Dedifferentiated amniotic fluid mesenchymal stem cell (primary cell): Measurements from ENCODE around the gene EHMT2.
A peak's percentile ranks its signal among the peaks of the same experiment; 100 is the strongest.
"Not testable (repeated sequence)": the region's sequence is repeated elsewhere in the genome, so short reads cannot be mapped to it uniquely, and the experiment has no call there.

Source experiments
- DNase-seq: peaks from one replicate; pipeline ENCODE4 v3.0.0-alpha.2; 2016; ENCODE audit errors: extremely low spot score

EHMT2 gene

GRCh38 chr6:31838968-31839367 is 58.5 kb downstream of the EHMT2 start:
- DNase-seq: no peak

- not testable (repeated sequence) for DNase-seq
Measured at GRCh38 chr6:31838114-31838553, 59.4 kb downstream of the EHMT2 start.

- DNase-seq: no peak
Measured at GRCh38 chr6:31837369-31838113, 60.0 kb downstream of the EHMT2 start.

GRCh38 chr6:31836474-31837368 is 60.8 kb downstream of the EHMT2 start:
- DNase-seq: peak; percentile 49

GRCh38 chr6:31836047-31836473 is 61.4 kb downstream of the EHMT2 start:
- no peak for DNase-seq

GRCh38 chr6:31834367-31835250 is 62.9 kb downstream of the EHMT2 start:
- DNase-seq: peak; percentile 72

GRCh38 chr6:31831350-31832215 is 65.9 kb downstream of the EHMT2 start:
- no peak for DNase-seq

- no peak for DNase-seq
Measured at GRCh38 chr6:31830886-31831335, 66.6 kb downstream of the EHMT2 start.
